Measurements from ENCODE around the gene TLL2.

Gene TLL2

DNA sequence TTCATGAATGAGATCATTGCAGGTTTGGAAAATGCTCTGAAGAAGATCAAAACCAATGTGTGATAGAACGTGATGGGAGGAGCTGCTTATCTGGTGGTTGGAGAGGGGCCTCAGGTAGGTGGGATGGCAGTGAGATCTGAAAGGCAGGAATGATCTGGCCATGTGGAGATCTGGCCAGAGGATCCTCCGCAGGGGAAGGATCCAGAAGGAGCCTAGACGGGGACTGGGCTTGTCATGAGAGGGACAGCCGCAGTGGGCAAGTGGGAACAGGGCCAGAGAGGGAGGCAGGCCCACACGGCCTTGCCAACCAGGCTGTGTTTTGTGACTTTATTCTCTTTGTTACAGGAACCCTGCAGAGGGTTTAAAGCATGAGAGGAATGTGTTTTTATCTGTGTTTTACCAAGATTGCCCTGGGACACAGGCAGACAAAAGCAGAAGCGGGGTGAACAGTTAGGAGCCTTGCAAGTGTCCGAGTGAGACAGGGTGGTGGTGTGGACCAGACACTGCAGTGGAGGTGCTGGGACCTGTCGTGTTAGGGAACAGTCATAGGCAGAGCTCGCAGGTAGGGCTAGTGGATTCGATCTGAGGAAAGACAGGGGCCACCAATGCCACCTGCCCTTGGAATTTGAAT, 66.6 kb downstream of the TLL2 start:
- no peak for TF ChIP-seq POLR2AphosphoS5 (IDR thresholded peaks at IDR 0.05; ENCODE audit: low read depth, low read length)
- no peak for TF ChIP-seq TAF1 (IDR thresholded peaks at IDR 0.05; ENCODE audit: borderline replicate concordance, insufficient read depth, low read length)
- TF ChIP-seq, protein P1, sequence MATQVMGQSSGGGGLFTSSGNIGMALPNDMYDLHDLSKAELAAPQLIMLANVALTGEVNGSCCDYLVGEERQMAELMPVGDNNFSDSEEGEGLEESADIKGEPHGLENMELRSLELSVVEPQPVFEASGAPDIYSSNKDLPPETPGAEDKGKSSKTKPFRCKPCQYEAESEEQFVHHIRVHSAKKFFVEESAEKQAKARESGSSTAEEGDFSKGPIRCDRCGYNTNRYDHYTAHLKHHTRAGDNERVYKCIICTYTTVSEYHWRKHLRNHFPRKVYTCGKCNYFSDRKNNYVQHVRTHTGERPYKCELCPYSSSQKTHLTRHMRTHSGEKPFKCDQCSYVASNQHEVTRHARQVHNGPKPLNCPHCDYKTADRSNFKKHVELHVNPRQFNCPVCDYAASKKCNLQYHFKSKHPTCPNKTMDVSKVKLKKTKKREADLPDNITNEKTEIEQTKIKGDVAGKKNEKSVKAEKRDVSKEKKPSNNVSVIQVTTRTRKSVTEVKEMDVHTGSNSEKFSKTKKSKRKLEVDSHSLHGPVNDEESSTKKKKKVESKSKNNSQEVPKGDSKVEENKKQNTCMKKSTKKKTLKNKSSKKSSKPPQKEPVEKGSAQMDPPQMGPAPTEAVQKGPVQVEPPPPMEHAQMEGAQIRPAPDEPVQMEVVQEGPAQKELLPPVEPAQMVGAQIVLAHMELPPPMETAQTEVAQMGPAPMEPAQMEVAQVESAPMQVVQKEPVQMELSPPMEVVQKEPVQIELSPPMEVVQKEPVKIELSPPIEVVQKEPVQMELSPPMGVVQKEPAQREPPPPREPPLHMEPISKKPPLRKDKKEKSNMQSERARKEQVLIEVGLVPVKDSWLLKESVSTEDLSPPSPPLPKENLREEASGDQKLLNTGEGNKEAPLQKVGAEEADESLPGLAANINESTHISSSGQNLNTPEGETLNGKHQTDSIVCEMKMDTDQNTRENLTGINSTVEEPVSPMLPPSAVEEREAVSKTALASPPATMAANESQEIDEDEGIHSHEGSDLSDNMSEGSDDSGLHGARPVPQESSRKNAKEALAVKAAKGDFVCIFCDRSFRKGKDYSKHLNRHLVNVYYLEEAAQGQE (IDR thresholded peaks at IDR 0.05; ENCODE audit: insufficient read depth in 1 of 2, low read depth in 2 of 2, low read length in 2 of 2) = no peak
- TF ChIP-seq SIN3A (IDR thresholded peaks at IDR 0.05; ENCODE audit: borderline replicate concordance, insufficient read depth, low read length) = no peak
- TF ChIP-seq FOXP2 (optimal IDR thresholded peaks at IDR 0.05; ENCODE audit: borderline replicate concordance, extremely low read depth, extremely low read length, insufficient read depth) = no peak

DNA sequence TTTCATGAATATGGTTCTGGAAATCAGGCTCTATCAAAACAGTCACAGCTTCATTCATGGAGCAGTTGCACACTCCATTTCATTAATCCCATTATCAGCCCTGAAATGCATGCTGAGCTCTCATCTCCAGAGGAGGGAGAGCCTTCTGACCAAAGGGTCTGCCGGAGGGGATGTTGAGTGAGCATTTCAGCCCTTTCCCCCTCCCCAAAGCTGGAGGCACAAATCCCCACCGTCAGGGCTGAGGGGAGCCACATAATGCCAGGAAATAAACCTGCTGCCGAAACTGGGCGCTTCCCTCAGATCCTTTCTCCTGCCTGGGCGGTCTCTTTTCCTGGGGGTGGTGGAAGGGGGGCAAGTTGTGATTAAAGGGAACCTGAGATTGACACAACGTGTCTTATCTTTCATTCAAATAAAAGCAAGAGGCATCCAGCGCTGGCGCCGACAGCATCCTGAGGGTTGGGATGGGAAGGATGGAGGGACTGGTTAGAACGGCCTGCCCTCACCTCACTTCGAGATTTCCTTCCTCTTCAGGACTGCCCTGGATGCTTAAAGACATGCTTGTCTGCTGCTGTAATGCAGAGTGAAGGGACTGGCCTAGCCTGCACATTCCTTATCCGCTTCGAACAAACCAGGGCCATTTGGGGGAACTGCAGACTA, 71.6 kb downstream of the TLL2 start:
- TF ChIP-seq, protein P1 (IDR thresholded peaks at IDR 0.05; ENCODE audit: insufficient read depth in 1 of 2, low read depth in 2 of 2, low read length in 2 of 2) = no peak
- TF ChIP-seq TAF1 (IDR thresholded peaks at IDR 0.05; ENCODE audit: borderline replicate concordance, insufficient read depth, low read length) (no peak), SIN3A (IDR thresholded peaks at IDR 0.05; ENCODE audit: borderline replicate concordance, insufficient read depth, low read length) (no peak), FOXP2 (optimal IDR thresholded peaks at IDR 0.05; ENCODE audit: borderline replicate concordance, extremely low read depth, extremely low read length, insufficient read depth) (no peak), POLR2AphosphoS5 (IDR thresholded peaks at IDR 0.05; ENCODE audit: low read depth, low read length) (no peak)

DNA sequence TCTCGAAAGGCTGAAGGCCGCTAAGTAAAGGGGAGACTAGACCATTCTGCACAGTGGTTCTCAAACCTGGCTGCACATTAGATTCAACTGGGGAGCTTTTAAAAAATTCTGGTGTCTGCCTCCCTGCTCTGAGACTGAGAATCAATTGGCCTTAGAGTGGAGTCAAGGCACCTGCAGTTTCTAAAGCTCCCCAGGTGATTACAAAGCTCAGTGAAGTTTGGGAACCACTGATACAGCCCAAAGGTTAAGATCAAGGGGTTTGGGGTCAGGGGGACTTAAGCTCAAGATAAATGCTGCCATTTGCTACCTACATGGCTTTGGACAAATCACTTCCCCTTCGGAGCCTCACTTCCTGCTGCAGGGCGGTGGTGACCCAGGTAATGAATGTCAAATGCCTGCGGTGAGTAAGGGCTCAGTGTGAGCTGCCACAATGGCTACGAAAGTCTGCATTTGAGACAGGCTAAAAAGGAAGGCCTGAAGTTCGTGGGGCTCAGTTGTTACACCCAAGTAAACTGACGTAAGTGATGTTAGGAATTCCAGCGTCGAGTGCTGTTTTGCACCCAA, 72.3 kb downstream of the TLL2 start:
- no peak for TF ChIP-seq POLR2AphosphoS5 (IDR thresholded peaks at IDR 0.05; ENCODE audit: low read depth, low read length)
- TF ChIP-seq, protein P1 (IDR thresholded peaks at IDR 0.05; ENCODE audit: insufficient read depth in 1 of 2, low read depth in 2 of 2, low read length in 2 of 2) = no peak
- TF ChIP-seq TAF1 (IDR thresholded peaks at IDR 0.05; ENCODE audit: borderline replicate concordance, insufficient read depth, low read length) = no peak
- no peak for TF ChIP-seq FOXP2 (optimal IDR thresholded peaks at IDR 0.05; ENCODE audit: borderline replicate concordance, extremely low read depth, extremely low read length, insufficient read depth)
- no peak for TF ChIP-seq SIN3A (IDR thresholded peaks at IDR 0.05; ENCODE audit: borderline replicate concordance, insufficient read depth, low read length)

DNA sequence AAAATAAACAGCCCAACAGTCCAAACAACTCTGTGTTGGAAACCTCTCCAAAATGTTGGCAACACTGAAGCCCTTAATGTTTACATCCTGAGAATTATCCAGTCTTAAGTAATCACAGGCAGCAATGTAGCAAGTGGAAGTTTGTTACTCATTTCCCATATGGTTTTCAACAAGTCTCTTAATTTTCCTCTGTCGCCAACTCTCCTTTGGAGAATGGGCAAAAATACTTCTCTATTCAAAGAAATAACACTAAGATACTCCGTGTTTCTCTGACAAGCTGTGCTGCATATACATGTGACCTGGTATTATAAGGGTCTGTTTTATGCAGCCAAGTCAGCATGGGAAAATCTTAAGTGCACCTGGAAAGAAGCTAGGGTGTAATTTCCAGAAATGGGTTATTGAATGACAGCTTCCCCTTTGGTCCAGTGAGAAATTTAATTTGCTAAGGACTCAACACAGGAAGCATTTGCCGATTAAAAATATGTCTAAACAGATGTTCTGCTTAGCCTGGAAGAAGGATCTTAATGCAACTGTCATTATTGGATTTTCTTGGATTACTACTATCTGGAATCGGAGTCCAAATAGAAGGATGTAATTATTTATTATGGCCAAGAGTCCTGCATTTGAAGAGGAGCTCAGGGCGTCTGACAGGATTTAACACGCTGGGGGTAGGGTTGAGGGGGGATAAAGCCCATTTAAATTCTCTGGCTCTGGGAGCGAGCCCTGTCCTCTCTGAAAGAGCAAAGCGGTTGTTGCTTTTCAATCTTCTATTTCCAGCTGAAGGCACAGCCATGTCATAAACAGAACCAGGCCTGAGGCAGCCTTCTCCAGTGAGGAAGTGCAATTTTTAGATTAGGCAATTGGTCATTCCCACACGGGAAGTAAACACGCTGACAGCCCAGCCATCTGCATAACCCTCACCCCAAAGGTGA, 73.1 kb downstream of the TLL2 start:
- TF ChIP-seq FOXP2 (optimal IDR thresholded peaks at IDR 0.05; ENCODE audit: borderline replicate concordance, extremely low read depth, extremely low read length, insufficient read depth) (peak; percentile 74), TAF1 (IDR thresholded peaks at IDR 0.05; ENCODE audit: borderline replicate concordance, insufficient read depth, low read length) (no peak)

DNA sequence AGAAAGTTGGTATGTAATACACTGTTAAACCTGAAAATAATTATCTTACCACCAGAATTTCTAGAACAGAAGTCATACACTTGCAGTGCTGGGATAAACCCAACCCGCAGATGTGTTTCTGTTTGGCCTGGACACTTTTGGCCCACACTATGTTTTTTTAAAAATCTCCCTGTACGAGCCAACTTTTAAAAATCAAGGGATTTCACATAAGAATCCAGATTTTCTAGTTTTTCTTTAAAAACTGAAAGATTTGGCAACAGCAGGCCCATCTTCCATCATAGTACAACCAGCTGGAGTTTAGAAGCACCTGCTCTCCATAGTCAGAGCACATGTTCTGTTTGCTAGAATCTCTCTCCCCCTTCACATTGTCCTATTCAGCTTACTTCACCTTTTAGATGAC, 74.0 kb downstream of the TLL2 start:
- TF ChIP-seq SIN3A (IDR thresholded peaks at IDR 0.05; ENCODE audit: borderline replicate concordance, insufficient read depth, low read length) = no peak
- TF ChIP-seq POLR2AphosphoS5 (IDR thresholded peaks at IDR 0.05; ENCODE audit: low read depth, low read length) = no peak
- TF ChIP-seq TAF1 (IDR thresholded peaks at IDR 0.05; ENCODE audit: borderline replicate concordance, insufficient read depth, low read length) = no peak
- TF ChIP-seq, protein P1 (IDR thresholded peaks at IDR 0.05; ENCODE audit: insufficient read depth in 1 of 2, low read depth in 2 of 2, low read length in 2 of 2) = no peak
- no peak for TF ChIP-seq FOXP2 (optimal IDR thresholded peaks at IDR 0.05; ENCODE audit: borderline replicate concordance, extremely low read depth, extremely low read length, insufficient read depth)
